GM12872 (cell line): Measurements from ENCODE around the gene VASP.
A peak's percentile ranks its signal among the peaks of the same experiment; 100 is the strongest.

Experiments used
- CTCF ChIP-seq: IDR thresholded peaks from 3 replicates; pipeline ENCODE4 v1.5.1; 2011; ENCODE audit warnings: low read depth, mild to moderate bottlenecking, low read length, moderate library complexity; ENCODE audit not compliant: insufficient read depth

Gene VASP

GRCh38 chr19:45485305-45486077 lies 21.8 kb upstream of the VASP start:
- TF ChIP-seq CTCF: peak; percentile 98

- TF ChIP-seq CTCF: no peak
Measured at GRCh38 chr19:45488708-45489107, 18.6 kb upstream of the VASP start.

GRCh38 chr19:45489216-45489855 lies 17.9 kb upstream of the VASP start:
- TF ChIP-seq CTCF: no peak

GRCh38 chr19:45492137-45492626 lies 15.1 kb upstream of the VASP start:
- no peak for TF ChIP-seq CTCF

- no peak for TF ChIP-seq CTCF
Measured at GRCh38 chr19:45492627-45493470, 14.4 kb upstream of the VASP start.

- no peak for TF ChIP-seq CTCF
Measured at GRCh38 chr19:45494261-45494916, 12.9 kb upstream of the VASP start.
